NK-92 (cell line): Measurements from ENCODE around the gene CDK3.

Experiments
- DNase-seq: peaks from one replicate; lab custom pipeline; 2025; ENCODE audit not compliant: unreplicated experiment; lab: John Stamatoyannopoulos, UW

The CDK3 gene

DNA sequence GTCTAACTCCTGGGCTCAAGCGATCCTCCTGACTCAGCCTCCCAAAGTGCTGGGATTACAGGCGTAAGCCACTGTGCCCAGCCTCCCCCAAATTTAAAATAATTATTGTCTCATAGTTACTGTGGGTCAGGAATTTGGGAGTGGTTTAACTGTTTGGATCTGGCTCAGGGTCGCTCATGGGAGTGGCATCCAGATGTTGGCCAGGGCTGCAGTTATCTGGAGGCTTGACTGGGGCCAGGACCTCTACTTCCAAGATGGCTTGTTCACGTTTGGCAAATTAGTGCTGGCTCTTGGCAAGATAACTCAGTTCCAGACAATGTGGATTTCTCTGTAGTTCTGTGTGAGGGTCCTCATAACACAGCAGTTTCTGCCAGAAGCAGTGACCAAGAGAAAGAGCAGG is 13.6 kb upstream of the CDK3 start:
- DNase-seq, result no peak

GRCh38 chr17:75991396-75991795 is 9.3 kb upstream of the CDK3 start:
- DNase-seq, result no peak

- DNase-seq, result no peak
Observed at GRCh38 chr17:75994802-75995370, 5.8 kb upstream of the CDK3 start.

- no peak for DNase-seq
Observed at GRCh38 chr17:75995385-75995925, 5.2 kb upstream of the CDK3 start.

GRCh38 chr17:75996665-75997590 is 3.7 kb upstream of the CDK3 start:
- DNase-seq, result no peak

DNA sequence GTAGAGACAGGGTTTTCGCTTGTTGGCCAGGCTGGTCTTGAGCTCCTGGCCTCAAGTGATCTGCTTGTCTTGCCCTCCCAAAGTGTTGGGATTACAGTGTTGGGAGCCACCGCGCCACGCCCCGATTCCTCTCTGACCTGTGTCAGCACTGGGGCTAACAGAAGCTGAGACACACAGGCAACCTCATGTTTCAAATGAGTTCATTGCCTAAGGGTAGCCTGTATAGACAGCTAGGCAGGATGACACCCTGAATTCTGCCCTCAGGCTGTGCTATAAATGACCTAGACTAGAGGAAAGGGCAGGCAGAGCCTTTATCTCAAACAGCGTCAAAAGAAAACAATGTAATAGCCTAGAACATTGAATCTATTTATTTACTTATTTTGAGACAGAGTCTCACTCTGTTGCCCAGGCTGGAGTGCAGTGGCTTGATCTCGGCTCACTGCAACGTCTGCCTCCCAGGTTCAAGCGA is 2.3 kb upstream of the CDK3 start:
- no peak for DNase-seq

GRCh38 chr17:76000016-76000754 is 470 bp upstream of the CDK3 start:
- no peak for DNase-seq

DNA sequence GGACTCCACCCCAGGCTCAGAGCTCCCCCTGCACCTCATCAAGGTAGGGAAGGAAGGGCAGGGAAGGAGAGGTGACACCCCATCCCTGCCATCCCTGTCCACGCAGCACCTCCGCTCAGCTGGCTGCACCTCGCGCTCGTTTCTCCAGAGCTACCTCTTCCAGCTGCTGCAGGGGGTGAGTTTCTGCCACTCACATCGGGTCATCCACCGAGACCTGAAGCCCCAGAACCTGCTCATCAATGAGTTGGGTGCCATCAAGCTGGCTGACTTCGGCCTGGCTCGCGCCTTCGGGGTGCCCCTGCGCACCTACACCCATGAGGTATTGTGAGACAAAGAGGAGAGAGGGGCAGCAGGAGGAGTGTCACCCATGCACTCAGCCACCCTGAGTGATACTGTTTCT is 1.4 kb downstream of the CDK3 start:
- DNase-seq, result no peak

GRCh38 chr17:76003915-76004314 is 3.3 kb downstream of the CDK3 start:
- DNase-seq, result no peak

DNA sequence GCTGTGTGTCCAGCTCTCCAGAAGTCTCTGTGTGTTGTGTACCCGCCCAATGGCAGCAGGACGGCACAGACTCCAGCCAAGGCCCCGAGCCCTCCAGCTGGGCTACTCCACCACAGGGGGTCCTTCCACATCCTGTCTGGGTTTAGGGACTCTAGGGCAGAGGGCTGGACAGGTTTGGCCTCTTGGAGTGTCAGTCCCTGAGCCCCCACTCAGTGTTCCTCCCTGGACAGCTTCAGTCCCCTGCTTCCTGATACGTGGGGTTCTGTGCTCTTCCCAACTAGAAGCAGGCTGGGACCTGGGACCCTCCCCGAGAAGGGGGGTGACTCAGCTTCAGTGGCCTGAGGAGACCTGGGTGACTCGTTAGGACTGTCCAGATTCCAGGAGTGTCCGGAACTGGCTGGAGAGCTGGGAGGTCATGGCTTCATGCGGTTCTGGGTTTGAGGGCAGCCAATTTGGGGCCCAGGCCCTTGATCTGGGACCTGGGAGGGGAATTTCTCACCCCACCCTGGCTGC is 4.2 kb downstream of the CDK3 start:
- DNase-seq, result no peak

DNA sequence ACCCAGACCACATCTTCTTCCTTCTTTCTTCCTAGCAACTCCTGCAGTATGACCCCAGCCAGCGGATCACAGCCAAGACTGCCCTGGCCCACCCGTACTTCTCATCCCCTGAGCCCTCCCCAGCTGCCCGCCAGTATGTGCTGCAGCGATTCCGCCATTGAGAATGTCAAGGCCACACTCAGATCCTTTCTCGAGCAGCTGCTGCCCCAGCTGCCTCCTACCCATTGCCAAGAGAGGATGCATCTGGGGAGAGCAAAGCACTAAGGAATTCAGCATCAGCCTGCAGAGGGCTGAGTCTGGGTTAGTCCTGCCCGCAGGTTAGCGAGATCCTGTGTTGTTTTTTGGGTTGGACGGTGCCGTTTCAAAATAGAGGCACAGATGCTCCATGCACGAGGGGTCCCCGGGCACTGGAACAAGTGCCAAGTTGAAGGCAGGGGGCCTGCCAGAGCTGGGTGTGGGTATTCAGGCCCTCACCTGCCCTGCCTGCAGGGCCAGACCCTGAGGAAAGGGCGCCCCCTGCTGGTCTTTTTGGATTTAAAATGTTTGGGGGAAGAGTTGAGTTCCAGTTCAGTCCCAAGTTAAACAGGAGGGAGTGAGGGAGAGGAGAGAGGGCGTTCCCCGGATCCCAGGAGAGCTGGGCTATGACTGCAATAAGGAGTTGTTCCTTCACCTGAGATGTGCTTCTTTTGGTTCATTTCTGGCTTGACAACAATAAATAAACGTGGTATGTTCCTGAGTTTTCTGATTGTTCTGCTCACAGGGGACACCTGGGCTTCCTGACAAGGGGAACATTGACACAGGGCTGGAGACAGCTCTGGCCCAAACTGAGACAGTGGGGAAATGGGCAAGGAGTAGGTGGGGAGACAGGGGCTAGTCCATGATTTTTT is 4.9 kb downstream of the CDK3 start:
- no peak for DNase-seq

GRCh38 chr17:76007131-76007849 is 6.6 kb downstream of the CDK3 start:
- no peak for DNase-seq

DNA sequence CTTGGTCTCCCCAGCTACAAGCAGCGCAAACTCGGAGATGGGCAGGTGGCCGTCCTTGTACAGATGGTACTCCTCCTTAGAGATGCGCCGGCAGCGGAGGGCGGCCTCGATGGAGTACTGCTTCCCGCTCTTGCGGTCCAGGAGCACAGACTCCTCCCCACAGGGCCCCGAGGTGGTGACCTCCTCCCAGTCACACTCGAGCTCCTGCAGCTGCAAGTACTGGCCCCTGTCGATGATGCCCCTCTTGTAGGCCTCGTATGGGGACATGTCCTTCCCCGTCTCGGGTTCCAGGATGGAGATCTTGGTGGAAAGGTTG is 7.2 kb downstream of the CDK3 start:
- DNase-seq, result no peak

DNA sequence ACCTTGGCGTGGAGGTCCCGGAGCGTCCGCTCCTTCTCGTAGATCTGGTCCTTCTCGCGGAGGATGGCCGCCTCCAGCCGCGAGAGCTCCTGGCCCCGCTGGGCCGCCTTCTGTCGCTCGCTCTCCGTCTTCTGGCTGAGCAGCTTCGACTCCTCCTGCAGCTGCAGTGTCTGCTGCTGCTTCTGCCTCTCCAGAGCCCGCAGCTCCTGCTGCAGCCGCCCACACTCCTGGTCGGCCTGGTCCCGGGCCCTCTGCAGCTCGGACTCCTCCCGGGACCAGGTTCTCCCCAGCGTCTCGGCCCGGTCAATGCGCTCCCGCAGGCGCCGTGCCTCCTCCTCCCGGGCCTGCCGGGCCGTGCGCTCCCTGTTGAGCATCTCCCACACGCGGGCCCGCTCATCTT is 7.6 kb downstream of the CDK3 start:
- DNase-seq, result no peak

DNA sequence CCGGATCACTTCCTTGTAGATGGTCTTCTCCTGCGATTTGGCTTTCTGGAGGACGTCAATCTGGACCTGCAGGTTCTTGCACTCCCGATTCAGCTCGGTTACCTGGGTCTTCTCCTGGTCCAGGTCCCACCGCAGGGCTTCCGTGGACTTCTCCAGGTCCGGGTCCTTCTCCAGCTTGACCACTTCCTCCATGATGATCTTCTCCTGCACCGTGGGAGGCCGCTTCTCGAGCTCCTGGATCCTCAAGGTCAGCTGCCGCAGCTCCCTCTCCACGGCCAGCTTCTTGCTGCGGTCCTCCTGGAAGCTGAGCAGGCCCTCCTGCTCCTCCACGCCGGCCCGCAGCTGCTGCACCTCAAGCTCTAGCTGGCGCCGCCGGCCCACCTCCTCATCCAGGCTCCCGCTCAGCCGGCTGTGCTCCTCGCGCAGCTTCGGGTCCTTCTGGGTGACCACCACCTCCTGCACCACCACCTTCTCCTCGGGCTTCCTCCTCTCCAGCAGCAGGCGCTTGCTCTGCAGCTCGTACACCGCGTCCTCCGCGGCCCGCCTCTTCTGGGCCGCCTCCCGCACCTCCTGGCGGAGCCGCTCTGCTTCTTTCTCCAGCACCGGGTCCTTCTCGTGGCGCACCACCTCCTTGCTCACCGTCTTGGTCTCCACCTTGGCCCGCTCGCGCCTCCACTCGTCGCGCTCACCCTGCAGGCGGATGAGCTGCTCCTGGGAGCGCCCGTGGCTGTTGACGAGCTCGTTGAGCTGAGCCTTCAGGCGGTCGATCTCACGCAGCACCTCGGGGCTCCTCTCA is 8.2 kb downstream of the CDK3 start:
- no peak for DNase-seq

DNA sequence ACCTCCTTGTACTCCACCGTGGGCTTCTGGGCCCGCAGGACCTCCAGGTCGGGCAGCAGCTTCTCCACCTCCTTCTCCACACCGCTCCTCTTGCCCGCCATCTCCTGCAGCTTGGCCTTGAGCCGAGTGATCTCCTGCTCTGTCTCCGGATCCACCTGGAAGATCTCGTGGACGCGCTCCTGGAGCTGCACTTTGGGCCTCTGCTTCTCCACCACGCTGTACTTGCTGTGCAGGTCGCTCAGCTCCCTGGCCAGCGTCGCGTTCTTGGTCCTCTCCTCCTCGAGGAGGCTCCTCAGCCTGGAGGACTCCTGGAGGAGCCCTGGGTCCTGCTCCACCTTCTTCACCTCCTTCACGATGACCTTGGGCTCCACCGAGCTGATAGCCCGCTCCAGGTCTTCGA is 8.8 kb downstream of the CDK3 start:
- no peak for DNase-seq

DNA sequence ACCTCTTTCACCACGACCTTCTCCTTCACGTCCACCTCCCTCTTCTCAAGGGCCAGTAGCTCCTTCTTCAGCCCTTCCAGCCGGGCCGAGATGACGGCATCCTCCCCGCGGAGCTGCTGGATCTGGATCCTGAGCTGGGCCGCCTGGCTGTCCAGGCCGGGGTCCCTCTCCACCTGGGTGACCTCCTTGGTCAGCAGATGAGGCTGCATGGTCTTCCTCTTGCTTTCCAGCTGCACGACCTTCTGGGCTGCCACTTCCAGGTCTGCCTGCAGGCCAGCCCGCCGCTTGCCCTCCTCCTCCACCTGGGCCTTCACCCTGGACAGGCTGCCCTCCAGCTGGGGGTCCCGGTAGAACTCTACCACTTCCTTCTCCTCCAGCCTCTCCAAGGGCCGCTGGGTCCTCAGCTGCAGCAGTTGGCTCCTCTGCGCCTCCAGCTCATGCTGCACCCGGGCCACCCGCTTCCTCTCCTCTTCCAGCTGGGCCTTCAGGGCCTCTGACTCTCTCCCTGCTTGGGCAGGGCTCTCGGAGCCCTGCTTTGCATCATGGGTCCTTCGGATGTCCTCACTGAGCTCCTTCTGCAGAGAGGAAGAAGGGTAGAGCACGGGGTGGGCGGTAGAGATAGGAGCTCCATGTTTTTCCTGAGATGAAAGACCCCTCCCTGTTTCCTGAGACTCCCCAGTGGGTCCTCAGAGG is 9.5 kb downstream of the CDK3 start:
- DNase-seq, result no peak

DNA sequence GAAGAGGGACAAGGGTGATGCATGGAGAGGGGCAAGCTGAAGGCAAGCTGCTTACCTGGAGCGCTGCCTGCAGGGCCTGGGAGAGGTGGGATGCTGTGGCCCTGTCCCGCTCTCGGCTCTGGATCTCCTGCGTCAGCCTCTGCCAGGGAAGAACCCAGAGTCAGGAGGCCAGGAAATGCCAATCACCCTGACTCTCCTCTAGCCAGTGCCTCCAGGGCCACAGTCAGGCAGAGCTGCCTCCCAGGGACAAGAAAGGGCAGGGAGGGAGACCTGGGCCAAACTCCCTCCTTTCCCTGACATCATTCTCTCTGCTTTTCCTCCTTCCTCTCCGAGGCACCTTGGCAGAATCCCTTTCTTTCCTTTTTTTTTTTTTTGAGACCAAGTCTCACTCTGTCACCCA is 11.3 kb downstream of the CDK3 start:
- DNase-seq, result no peak
